ENCODE results near the gene PWWP2B.

DNA sequence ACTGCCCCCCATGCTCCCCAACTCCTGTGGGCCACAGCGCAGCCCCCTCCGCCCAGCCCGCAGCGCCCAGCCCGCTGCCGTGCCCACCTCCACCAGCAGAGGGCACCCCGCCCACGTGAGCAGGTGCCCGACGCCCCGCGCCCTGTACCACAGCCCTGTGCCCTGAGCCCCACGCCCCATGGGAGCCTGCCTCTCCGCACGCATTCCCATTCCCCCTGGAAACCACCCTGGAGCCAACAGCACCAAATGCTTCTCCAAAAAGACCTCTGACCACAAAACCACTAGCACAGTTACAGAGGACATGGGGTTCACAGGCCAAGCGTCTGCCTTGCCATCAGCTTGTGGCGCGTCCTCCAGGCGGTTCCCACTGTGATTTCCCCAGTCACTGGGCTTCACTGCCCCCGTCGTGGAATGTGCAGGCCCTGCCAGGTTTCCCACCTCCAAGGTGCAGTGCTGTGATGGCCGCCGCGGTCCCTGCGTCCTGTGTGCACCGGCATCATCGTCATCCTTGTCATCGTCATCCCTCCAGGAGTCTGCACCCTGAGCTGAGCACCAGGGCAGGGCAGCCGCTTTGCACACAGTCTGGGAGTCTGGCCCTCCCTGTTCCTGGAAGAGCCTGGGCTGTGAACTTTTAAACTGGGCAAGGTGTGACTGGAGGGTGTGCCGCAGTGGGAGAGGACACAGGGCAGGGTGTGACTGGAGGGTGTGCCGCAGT lies 61.7 kb downstream of the PWWP2B start:
- TF ChIP-seq, protein P1, sequence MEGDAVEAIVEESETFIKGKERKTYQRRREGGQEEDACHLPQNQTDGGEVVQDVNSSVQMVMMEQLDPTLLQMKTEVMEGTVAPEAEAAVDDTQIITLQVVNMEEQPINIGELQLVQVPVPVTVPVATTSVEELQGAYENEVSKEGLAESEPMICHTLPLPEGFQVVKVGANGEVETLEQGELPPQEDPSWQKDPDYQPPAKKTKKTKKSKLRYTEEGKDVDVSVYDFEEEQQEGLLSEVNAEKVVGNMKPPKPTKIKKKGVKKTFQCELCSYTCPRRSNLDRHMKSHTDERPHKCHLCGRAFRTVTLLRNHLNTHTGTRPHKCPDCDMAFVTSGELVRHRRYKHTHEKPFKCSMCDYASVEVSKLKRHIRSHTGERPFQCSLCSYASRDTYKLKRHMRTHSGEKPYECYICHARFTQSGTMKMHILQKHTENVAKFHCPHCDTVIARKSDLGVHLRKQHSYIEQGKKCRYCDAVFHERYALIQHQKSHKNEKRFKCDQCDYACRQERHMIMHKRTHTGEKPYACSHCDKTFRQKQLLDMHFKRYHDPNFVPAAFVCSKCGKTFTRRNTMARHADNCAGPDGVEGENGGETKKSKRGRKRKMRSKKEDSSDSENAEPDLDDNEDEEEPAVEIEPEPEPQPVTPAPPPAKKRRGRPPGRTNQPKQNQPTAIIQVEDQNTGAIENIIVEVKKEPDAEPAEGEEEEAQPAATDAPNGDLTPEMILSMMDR (IDR thresholded peaks at IDR 0.05), result peak; percentile 84 to 99 (median 94)
- TF ChIP-seq POLR2A (IDR thresholded peaks at IDR 0.05), result no peak
